ENCODE measurements around the gene HMX1.
A peak's percentile ranks its signal among the peaks of the same experiment; 100 is the strongest.

HMX1 gene

GRCh38 chr4:8871417-8872401 is at the start of gene HMX1:
Gene HMX1, minus strand, starts transcription at chr4:8871839. Its CDS starts 225 bp downstream, at chr4:8871614.
- DNase-seq = peak; percentile 32 to 55

GRCh38 chr4:8920969-8921368 is 49.3 kb upstream of the HMX1 start:
- no peak for DNase-seq

GRCh38 chr4:8920289-8920965 is 48.8 kb upstream of the HMX1 start:
- DNase-seq = no peak

GRCh38 chr4:8919651-8920288 is 48.1 kb upstream of the HMX1 start:
- DNase-seq = no peak

GRCh38 chr4:8917868-8918783 is 46.5 kb upstream of the HMX1 start:
- DNase-seq = peak; percentile 15 to 51

- no peak for DNase-seq
These were observed 45.7 kb upstream of the HMX1 start for GRCh38 chr4:8917321-8917811.

- no peak for DNase-seq
These were observed 45.3 kb upstream of the HMX1 start for GRCh38 chr4:8916906-8917305.

- DNase-seq = no peak
These were observed 44.8 kb upstream of the HMX1 start for GRCh38 chr4:8916351-8916885.

GRCh38 chr4:8915201-8916200 is 43.9 kb upstream of the HMX1 start:
- no peak for DNase-seq

GRCh38 chr4:8914461-8915171 is 43.0 kb upstream of the HMX1 start:
- no peak for DNase-seq

- no peak for DNase-seq
These were observed 42.3 kb upstream of the HMX1 start for GRCh38 chr4:8913858-8914460.

- no peak for DNase-seq
These were observed 41.6 kb upstream of the HMX1 start for GRCh38 chr4:8913121-8913857.

- DNase-seq = no peak
These were observed 40.9 kb upstream of the HMX1 start for GRCh38 chr4:8912506-8912905.

- DNase-seq = no peak
These were observed 40.4 kb upstream of the HMX1 start for GRCh38 chr4:8912089-8912455.

GRCh38 chr4:8911316-8912088 is 39.9 kb upstream of the HMX1 start:
- no peak for DNase-seq

- DNase-seq = no peak
These were observed 39.2 kb upstream of the HMX1 start for GRCh38 chr4:8910822-8911315.

- DNase-seq = no peak
These were observed 38.6 kb upstream of the HMX1 start for GRCh38 chr4:8910100-8910821.

All from SW 1271 (cell line).